Ureter (tissue), 1 donor: Measurements from ENCODE around the gene DDX27. TPM values are rescaled to one million over a fixed set of nuclear protein-coding genes. Genes with fewer than 3 reads are reported as not detected.
"Not testable (repeated sequence)": the region's sequence is repeated elsewhere in the genome, so short reads cannot be mapped to it uniquely, and the experiment has no call there.

ENCODE experiments used
- DNase-seq: peaks from one replicate; pipeline ENCODE4 v3.0.0-alpha.2; 2020; ENCODE audit warnings: low spot score
- total RNA-seq: library from RNA; stranded (reverse); gene quantifications from one replicate; pipeline ENCODE4 v1.2.4, GENCODE V29; 2023
- donor health status: DM: yes; HTN: yes; CAD: no.

The DDX27 gene
- total RNA-seq, 1 donor from 2014 or later, result 33.2 TPM

GRCh38 chr20:49203011-49203410 lies 16.2 kb upstream of the DDX27 start:
- DNase-seq, result no peak

DNA sequence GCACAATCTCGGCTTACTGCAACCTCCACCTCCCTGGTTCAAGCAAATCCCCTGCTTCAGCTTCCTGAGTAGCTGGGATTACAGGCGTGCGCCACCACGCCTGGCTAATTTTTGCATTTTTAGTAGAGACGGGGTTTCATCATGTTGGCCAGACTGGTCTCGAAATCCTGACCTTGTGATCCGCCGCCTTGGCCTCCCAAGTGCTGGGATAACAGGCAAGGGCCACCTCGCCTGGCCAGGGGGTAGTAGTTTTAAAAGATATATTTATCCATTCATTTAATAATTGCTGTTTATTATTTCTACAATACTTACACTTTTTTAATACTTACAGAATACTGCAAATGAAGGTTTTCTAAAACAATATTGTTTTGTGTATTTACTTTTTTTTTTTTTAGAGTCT lies 15.5 kb upstream of the DDX27 start:
- no peak for DNase-seq

GRCh38 chr20:49207076-49207475 lies 12.1 kb upstream of the DDX27 start:
- no peak for DNase-seq

- no peak for DNase-seq
Observed at GRCh38 chr20:49210101-49210756, 9.0 kb upstream of the DDX27 start.

GRCh38 chr20:49210757-49211110 lies 8.5 kb upstream of the DDX27 start:
- no peak for DNase-seq

- no peak for DNase-seq
Observed at GRCh38 chr20:49214571-49214970, 4.6 kb upstream of the DDX27 start.

- DNase-seq, result no peak
Observed at GRCh38 chr20:49215232-49215631, 4.0 kb upstream of the DDX27 start.

DNA sequence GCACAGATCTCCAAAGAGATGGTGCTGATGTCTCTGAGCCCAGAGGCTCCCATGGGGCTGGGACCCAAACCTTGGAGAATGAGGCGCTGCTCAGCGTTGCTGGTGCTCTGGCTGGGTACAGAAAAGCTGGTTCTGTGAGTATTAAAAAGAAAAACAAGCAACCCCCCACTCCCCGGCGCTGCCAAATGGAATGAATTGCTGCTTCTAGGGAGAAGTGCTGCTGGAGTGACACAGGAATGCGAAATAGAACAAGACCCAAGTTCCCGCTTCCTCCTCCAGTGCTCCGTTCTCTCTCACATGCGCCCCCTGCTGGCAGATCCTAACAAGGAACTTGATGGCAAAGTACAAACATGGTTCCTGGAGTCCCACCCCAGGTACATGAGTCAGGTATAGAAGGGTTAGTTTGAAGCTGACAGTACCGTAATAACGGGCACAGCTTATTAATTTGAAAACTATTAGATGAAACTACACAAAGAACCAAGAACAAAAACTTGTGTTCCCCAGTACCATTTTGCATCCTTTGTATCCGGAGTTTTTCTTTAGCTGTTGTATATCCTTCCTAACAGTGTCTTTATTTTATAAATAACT lies 2.1 kb upstream of the DDX27 start:
- peak; percentile 96 for DNase-seq

GRCh38 chr20:49218739-49219090 lies 501 bp upstream of the DDX27 start:
- not testable (repeated sequence) for DNase-seq

- no peak for DNase-seq
Observed at GRCh38 chr20:49219924-49220831, 962 bp downstream of the DDX27 start.

- no peak for DNase-seq
Observed at GRCh38 chr20:49225896-49226295, 6.7 kb downstream of the DDX27 start.

DNA sequence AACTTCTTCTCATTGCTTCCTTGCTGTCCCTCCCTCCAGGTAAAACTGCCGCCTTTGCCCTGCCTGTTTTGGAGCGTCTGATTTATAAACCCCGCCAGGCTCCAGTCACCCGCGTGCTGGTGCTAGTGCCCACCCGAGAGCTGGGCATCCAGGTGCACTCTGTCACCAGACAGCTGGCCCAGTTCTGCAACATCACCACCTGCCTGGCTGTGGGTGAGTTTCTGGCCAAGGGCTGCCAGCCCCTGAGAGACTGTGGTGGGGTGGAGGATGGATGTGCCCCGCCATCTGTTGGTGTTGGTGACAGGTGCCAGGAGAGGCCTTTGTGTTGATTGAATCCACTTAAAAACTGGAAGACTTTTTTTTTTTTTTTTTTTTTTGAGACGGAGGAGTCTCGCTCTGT lies 9.5 kb downstream of the DDX27 start:
- no peak for DNase-seq

GRCh38 chr20:49229381-49229780 lies 10.2 kb downstream of the DDX27 start:
- no peak for DNase-seq

GRCh38 chr20:49230021-49230420 lies 10.8 kb downstream of the DDX27 start:
- DNase-seq, result no peak

DNA sequence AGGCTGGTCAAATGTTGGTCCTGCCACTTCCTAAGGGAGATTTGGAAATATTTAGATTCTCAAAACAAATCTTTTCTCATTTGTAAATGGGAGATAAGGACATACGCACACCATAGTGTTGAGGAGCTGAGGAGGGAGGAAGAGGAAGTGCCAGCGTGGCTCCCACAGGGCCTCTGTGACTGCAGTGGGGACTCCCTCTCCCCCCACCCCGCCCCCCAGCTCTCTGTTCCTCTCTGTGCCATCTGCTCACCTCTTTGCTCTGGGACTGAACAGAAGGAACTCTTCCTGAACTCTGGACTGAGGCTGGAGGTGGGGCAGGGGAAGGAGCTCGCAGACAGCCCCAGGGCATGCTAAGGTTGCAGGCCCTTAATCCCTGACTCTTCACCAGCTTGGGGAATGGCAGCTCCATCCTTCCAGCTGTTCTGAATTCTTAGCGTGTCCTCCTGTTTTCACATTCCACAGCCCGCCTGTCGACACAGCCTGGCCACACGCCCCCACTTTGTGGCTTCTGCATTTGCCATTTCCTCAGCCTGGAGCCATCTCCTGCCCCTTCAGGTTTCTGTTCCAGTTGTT lies 11.4 kb downstream of the DDX27 start:
- DNase-seq, result no peak

DNA sequence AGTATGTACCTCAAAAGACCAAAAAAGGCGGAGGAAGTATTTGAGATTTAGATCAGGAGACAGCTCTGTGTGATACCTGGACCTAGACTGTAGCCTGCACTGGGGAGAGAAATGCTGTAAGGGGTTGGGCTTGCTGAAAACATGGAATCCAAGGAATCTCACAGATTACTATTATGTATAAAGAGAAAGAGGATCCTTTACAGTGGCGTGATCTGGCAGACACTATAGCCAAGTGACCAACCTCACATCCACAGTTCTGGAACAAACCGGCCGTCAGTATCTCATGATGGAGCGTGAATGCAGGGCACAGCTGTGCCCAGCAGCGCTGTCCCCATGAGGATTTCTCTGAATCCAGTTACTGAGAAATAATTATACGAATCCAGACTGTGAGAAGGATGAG lies 12.3 kb downstream of the DDX27 start:
- DNase-seq, result no peak

- DNase-seq, result no peak
Observed at GRCh38 chr20:49233226-49233625, 14.0 kb downstream of the DDX27 start.

DNA sequence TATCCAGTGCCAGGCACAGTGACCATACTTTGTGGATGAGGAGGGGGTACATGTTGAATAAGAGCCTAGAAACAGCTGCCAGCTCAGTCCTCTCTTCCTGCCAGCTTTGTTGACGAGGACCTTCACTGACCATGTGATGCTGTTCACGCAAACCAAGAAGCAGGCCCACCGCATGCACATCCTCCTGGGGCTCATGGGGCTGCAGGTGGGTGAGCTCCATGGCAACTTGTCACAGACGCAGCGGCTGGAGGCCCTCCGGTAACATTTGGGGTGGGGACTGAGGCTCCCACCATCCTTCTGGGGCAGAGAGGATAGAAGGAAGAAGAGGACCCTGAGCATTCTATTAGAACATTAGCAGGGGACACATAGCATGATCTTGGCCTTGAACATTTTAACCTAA lies 15.6 kb downstream of the DDX27 start:
- DNase-seq, result no peak

DNA sequence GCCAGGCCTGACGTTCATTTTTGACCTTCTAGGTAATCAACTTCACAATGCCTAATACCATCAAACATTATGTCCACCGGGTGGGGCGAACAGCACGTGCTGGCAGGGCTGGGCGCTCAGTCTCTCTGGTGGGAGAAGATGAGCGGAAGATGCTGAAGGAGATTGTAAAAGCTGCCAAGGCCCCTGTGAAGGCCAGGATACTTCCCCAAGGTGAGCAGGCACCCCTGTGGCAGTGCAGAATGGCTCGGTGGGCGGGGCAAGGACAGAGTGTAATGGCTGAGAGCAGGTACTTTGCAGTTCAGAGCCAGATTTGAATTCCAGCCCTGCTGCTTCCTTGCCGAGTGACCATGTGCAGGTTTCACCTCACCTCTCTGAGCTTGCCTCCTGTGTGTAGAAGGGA lies 17.1 kb downstream of the DDX27 start:
- DNase-seq, result no peak

- no peak for DNase-seq
Observed at GRCh38 chr20:49237531-49237930, 18.3 kb downstream of the DDX27 start.

- DNase-seq, result no peak
Observed at GRCh38 chr20:49245921-49246740, 26.9 kb downstream of the DDX27 start.
